ENCODE data around the gene SIGLEC12. TPM values are rescaled to one million over a fixed set of nuclear protein-coding genes. Genes with fewer than 3 reads are reported as not detected.
A peak's percentile ranks its signal among the peaks of the same experiment; 100 is the strongest.

The SIGLEC12 gene
- total and polyA plus RNA-seq, 9 of the 15 experiments (the other 6 are each of a cell fraction or from before 2014, with no cell fraction given) = 0.08 to 1.3 (median 0.54) TPM

DNA sequence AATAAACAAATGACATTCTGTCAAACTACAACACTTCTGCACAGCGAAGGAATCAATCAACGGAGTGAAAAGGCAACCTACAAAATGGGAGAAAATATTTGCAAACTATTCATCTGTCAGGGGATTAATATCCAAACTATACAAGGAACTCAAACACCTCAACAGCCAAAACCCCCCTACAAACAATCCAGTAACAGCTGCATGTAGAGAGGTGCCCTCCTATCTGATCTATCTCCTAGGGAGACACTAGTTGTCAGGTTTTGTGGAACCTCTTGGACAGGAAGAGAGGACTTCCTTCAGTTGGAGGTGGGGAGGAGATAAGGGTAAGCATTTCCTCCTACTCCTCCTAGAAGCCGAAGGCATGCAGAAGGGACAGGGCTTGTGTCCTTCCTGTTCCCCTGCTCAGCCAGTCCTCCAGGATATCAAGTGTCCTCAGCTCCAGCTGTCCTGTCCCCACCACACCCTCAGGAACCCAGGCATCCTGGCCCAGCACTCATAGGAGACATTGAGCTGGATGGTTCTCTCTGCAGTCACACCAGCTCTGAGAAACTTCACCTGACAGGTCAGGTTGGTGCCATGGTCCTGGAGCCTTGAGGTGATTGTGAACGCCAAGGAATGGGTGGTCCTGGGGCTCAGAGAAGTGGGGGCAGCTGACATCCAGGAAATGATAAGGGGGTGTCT is 33.6 kb downstream of the SIGLEC12 start (continued):
- TF ChIP-seq, protein P1, sequence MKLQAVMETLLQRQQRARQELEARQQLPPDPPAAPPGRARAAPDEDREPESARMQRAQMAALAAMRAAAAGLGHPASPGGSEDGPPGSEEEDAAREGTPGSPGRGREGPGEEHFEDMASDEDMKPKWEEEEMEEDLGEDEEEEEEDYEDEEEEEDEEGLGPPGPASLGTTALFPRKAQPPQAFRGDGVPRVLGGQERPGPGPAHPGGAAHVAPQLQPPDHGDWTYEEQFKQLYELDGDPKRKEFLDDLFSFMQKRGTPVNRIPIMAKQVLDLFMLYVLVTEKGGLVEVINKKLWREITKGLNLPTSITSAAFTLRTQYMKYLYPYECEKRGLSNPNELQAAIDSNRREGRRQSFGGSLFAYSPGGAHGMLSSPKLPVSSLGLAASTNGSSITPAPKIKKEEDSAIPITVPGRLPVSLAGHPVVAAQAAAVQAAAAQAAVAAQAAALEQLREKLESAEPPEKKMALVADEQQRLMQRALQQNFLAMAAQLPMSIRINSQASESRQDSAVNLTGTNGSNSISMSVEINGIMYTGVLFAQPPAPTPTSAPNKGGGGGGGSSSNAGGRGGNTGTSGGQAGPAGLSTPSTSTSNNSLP (IDR thresholded peaks at IDR 0.05; ENCODE audit: borderline replicate concordance, low read depth, low read length) = peak; percentile 41; the same call in 1 of the 2 replicates
- TF ChIP-seq, protein P2, sequence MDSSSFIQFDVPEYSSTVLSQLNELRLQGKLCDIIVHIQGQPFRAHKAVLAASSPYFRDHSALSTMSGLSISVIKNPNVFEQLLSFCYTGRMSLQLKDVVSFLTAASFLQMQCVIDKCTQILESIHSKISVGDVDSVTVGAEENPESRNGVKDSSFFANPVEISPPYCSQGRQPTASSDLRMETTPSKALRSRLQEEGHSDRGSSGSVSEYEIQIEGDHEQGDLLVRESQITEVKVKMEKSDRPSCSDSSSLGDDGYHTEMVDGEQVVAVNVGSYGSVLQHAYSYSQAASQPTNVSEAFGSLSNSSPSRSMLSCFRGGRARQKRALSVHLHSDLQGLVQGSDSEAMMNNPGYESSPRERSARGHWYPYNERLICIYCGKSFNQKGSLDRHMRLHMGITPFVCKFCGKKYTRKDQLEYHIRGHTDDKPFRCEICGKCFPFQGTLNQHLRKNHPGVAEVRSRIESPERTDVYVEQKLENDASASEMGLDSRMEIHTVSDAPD (CRISPR knock-in tag; IDR thresholded peaks at IDR 0.05) = no peak
- TF ChIP-seq POLR3A (IDR thresholded peaks at IDR 0.05; ENCODE audit: borderline replicate concordance, extremely low read depth, insufficient read depth, insufficient read length) = no peak
- no peak for TF ChIP-seq ZNF41 (CRISPR knock-in tag; conservative IDR thresholded peaks at IDR 0.05)
- TF ChIP-seq SMAD3 (CRISPR knock-in tag; conservative IDR thresholded peaks at IDR 0.05) = no peak
- TF ChIP-seq CCNT2 (IDR thresholded peaks at IDR 0.05; ENCODE audit: borderline replicate concordance, extremely low read depth, insufficient read length, low read depth, low read length) = peak; percentile 53
- no peak for TF ChIP-seq ZNF165 (CRISPR knock-in tag; IDR thresholded peaks at IDR 0.05; ENCODE audit: borderline replicate concordance)
- TF ChIP-seq, protein P3, sequence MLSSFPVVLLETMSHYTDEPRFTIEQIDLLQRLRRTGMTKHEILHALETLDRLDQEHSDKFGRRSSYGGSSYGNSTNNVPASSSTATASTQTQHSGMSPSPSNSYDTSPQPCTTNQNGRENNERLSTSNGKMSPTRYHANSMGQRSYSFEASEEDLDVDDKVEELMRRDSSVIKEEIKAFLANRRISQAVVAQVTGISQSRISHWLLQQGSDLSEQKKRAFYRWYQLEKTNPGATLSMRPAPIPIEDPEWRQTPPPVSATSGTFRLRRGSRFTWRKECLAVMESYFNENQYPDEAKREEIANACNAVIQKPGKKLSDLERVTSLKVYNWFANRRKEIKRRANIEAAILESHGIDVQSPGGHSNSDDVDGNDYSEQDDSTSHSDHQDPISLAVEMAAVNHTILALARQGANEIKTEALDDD (IDR thresholded peaks at IDR 0.05) = peak; percentile 78
- no peak for TF ChIP-seq HMGN3 (IDR thresholded peaks at IDR 0.05; ENCODE audit: borderline replicate concordance, extremely low read depth, insufficient read length, low read depth, low read length)
- no peak for TF ChIP-seq NFYB (IDR thresholded peaks at IDR 0.05; ENCODE audit: extremely low read depth, insufficient read length)
- no peak for TF ChIP-seq NFE2L1 (tag; IDR thresholded peaks at IDR 0.05; ENCODE audit: borderline replicate concordance, low read depth)
- no peak for TF ChIP-seq MEF2D (tag; conservative IDR thresholded peaks at IDR 0.05; ENCODE audit: low read depth)
- peak; percentile 68 for TF ChIP-seq RBFOX2 (IDR thresholded peaks at IDR 0.05; ENCODE audit: low read depth, low read length)
- peak; percentile 62 for TF ChIP-seq NR2C1 (IDR thresholded peaks at IDR 0.05)
- no peak for TF ChIP-seq NR2C1 (tag; IDR thresholded peaks at IDR 0.05)
- TF ChIP-seq MTA2 (IDR thresholded peaks at IDR 0.05; ENCODE audit: low read depth) = no peak; the same call in 1 of the 2 replicates
- TF ChIP-seq, protein P4, sequence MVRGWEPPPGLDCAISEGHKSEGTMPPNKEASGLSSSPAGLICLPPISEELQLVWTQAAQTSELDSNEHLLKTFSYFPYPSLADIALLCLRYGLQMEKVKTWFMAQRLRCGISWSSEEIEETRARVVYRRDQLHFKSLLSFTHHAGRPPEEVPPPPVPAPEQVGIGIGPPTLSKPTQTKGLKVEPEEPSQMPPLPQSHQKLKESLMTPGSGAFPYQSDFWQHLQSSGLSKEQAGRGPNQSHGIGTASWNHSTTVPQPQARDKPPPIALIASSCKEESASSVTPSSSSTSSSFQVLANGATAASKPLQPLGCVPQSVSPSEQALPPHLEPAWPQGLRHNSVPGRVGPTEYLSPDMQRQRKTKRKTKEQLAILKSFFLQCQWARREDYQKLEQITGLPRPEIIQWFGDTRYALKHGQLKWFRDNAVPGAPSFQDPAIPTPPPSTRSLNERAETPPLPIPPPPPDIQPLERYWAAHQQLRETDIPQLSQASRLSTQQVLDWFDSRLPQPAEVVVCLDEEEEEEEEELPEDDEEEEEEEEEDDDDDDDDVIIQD (CRISPR knock-in tag; IDR thresholded peaks at IDR 0.05) = no peak
- no peak for TF ChIP-seq MBD1 (CRISPR knock-in tag; IDR thresholded peaks at IDR 0.05)
- TF ChIP-seq SREBF1 (IDR thresholded peaks at IDR 0.05; ENCODE audit: borderline replicate concordance, low read depth, low read length) = no peak

Measured in K562 (cell line).